Activated T-cell treated with anti-CD3 and anti-CD28 coated beads for 1 hour (primary cell): ENCODE measurements around the gene ETV6.
A peak's percentile ranks its signal among the peaks of the same experiment; 100 is the strongest.

Source experiments
- DNase-seq: peaks from one replicate; pipeline ENCODE4 v3.0.0-alpha.2; 2020; ENCODE audit warnings: low read depth

The ETV6 gene

DNA sequence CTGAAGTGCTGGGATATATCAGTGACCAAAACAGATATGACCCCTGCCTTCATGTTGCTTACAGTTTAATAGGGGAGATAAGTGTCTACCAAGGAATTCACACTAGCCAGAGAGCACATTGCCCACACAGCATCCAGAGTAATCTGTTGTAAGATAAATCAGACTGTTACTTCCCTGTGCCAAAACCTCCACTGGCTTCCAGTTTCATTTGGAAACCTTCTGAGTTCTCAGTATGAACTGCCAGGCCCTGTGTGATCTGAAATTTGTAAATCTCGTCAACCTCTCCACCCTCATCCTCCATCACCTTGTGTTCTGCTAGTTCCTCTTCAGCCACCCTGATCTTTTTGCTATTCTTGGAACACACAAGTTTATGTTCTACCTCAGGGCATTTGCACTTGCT is 154.7 kb downstream of the ETV6 start:
- DNase-seq: no peak

DNA sequence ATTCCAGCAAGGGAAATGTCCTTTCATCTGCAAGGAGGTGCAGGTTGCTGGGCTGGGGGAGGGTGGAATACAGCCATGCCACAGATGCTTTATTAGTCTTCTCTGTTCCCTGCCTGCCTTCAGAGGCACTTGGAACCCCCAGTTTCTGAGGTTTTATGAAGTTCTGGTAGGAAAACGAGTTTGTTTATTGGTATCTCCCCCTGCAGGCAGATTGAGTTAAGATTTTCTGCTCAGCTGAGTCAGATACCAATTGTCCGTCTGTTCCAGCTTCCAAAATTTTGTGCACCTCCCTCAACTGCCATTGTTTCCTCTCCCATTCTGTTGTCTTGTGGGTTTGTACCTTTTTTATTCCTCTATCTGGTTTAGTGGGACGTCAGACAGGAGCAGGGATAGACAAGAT is 155.6 kb downstream of the ETV6 start:
- DNase-seq: no peak

GRCh38 chr12:11805680-11806079 is 156.2 kb downstream of the ETV6 start:
- no peak for DNase-seq

DNA sequence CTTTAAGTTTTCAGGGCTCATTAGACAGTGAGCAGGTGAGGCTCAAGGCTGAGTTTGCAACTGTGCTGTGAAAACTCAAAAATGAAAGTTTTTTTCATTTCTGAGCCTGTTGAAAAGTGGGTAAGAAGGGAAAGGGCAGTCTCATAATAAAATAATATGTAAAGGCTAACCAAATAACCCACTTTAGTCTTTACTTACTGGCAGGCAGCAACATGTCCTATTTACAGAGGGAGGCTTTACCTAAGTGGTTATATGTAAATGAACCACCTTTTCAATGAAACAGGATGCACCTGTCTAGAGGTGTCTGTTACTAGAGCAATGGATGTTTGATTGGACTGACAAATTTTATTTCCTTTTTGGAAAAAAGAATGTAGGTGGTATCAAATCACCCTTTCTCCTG is 158.0 kb downstream of the ETV6 start:
- DNase-seq: no peak

DNA sequence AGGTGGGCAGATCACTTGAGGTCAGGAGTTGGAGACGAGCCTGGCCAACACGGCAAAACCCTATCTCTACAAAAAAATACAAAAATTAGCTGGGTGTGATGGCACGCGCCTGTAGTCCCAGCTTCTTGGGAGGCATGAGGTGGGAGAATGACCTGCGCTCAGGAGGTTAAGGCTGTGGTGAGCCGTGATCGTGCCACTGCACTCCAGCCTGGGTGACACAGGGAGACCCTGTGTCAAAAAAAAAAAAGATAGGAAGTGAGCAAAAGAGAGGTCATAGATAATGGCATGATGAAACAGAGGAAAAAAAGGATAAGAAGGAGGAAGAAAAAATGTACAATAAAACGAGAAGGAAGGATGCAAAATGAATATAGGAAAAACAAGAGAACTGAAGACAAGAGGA is 159.5 kb downstream of the ETV6 start:
- DNase-seq: no peak

DNA sequence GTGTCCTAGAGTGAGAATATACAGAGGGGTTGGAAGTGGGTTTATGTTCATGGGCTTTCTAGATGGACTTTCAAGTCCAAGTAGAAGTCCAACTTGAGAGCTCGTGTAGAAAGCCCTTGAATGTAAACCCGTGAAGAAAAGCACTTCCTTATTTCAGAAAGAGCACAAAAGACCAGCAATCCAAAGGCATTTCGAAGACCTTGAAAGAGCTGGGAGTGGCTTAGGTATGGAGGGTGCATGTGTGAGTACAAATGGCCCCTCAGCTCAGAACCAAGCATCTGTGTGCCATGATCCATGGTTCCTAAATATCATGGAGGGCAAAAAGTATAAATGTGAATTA is 160.7 kb downstream of the ETV6 start:
- no peak for DNase-seq

DNA sequence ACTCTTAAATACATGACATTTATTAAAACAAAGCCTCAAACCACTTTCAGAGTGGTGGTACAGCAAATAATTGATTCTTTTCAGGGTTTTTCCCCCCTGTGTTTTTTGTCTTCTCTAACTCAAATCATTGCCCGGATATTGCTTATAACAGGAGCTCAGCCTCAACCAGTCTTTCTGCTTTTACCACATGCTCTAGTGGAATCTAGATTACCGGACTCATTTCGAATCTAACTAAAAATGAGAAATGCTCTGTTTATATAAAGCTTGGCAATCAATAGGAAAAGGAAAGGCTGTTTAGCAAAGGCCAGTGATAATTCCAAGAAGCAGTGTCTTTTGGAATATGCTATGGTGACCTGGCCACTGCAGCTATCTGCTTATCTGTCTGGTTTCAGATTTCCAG is 161.5 kb downstream of the ETV6 start:
- DNase-seq: no peak

DNA sequence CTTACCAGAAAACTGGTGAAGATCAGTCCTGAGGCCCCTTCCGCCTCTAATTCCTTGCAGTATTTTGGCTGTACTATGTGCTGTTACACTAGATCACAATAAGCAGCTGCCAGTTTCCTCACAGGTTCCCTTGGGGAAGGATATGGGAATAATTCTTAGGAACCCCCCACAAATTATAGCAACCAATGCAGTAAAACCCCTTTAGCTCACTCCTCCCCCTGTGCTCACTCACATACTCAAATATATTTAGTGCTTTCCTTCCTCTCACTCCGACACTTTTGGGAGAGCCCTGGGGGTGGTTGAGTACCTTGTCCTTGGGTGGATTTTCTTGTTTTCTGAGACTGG is 162.7 kb downstream of the ETV6 start:
- DNase-seq: no peak

DNA sequence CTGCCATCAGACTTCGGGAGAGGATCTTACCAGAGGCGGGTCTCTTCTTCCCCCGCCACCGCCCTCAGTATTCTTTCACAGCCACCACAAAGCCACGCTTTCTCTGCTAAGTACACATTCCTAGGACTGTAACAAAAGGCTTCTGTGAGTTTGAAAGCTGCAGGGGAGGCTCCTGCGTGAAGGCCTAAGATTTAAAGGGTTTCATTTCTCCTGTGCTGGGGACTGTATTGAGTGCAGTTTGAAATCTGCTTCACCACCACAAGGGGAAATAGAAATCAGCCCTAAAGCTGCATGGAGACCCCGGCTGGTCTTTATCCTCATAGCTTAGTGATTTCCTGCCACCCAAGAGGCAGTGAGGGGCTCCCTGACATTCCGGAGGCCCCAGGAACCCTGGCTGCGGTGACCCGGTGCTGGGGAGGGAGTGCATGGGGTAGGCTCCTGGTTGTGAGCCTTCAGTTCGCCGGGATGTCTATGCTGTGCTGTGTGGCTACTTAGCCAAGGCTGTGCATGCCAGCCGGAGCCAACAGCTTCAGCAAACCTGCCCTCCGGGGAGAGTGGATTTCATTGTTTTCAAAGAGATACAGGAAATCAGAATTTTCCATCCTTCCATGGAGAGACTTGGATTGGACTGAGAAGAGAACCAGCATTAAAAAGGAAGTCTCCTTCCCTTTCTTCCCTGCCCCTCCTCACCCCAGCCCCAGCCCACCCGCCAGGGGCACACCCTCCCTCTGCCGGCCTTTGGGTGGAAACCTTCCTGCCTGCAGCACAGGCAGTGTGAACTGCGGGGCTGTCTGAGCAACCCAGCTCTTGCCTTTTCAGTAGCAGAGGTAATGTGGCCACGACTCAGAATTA is 163.3 kb downstream of the ETV6 start:
- no peak for DNase-seq

DNA sequence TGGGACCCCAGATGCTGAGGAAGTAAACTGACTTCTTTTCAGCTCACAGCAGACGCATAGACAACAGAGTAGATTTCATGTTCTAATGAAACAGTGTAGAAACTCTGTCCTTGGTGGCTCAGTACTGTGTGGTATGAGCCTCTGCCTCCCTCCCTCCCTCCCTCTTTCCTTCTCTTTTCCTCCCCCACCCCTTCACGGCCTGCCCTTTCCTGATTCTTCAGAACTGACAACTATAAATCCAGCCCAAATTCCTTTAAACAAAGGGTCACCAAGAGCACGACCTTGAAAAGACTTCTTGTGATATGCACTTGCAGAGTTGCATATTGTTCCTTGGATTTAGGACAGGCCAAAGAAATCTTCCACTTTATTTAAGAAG is 164.0 kb downstream of the ETV6 start:
- DNase-seq: no peak

GRCh38 chr12:11814374-11814773 is 164.9 kb downstream of the ETV6 start:
- no peak for DNase-seq

DNA sequence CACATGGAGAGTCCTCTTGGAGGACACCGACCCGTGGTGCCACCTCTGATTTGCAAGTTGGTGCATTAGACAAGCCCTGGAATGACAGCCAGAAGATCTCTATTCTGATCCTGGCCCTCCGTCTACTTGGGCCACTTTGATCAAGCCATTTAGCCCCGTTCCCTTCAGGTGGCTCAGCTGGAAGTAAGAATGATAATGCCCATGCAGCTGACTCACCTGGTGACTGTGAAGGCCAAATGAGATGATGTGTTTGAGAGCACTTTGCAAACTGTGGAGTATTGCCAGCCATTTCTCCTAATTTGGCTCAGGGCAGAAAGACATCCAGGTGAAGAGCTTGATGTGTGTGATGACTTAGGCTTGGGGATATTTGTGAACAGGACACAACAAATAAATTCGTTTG is 165.9 kb downstream of the ETV6 start:
- no peak for DNase-seq

GRCh38 chr12:11819643-11820042 is 170.2 kb downstream of the ETV6 start:
- no peak for DNase-seq

- DNase-seq: no peak
These were observed 171.0 kb downstream of the ETV6 start for GRCh38 chr12:11820476-11820875.

DNA sequence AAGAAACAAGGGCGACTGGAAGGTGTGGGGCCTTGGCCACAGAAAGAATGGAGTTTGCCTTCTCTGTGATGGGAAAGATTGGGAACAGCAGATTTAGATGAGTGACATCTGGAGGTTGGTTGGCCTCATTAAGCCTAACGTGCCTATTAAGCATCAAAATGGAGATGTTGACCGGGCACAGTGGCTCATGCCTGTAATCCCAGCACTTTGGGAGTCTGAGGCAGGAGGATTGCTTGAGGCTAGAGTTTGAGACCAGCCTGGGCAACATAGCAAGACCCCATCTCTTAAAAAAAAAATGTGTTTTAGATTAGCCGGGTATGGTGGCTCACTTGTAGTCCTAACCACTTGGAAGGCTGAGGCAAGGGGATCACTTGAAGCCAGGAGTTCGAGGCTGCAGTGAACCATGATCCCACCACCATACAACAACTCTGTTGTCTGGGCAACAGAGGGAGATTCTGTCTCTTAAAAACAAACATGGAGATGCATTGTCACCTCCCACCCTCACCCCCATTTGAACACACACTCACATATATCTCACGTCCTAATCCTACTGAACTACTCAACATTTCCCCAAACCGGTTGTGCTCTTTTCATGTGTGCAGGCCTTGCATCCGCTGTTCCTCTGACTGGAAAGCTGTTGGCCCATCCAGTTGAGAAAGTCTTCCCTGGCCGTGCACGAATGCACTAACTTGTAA is 172.1 kb downstream of the ETV6 start:
- DNase-seq: no peak

DNA sequence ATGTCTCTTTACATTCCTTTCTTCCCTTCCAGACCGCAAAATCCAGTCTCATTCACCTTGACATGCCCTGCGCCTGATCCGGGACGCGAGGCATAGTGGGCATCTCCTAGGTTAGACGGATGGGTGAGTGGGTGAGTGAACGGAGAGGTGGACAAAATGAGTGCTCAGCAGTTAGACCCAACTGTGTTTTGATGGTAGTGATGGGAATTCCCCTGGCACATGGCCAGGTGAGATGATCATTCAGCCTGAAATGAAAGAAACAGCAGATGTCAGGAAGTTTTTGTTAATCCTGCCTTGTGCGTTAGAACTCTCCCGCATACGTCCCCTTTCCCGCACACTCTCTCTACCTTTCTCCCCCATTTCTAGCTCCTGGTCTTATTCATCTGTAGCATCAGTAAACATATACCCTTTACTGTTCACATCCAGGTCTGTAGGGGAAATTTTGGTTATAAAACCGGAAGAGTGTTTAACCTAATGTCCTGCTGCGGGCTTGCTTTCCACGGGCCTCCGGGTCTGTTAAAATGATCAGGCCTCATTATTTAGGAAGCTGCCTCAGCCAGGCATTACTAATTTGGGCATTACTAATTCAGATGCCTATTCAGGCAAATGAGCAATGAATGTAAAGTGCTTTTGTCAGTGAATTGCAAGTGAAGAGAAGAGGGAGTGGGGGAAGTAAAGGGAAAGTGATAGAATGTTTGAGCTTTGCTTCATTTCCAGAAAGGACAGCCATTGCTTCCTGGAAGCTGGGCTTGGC is 172.8 kb downstream of the ETV6 start:
- peak; percentile 26 for DNase-seq

DNA sequence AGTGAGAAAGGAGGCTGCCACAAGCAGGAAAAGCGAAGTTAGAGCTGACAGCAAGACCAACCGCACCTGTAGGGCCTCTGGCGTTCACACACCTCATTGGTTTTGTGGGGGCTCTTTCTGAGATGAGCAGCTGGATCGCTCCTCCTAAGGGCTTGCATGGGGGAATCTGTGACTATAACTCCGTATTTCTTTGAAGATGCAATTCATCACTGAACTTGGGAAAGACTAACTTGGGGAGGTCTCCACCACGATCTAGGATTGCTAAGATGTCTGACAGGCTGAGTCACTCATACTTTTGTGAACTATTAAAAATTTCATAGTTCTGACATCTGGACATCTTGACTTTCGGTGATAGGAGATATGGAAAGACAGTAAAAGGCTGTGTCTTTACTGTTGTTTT is 173.6 kb downstream of the ETV6 start:
- DNase-seq: no peak

GRCh38 chr12:11823593-11823992 is 174.1 kb downstream of the ETV6 start:
- DNase-seq: no peak

DNA sequence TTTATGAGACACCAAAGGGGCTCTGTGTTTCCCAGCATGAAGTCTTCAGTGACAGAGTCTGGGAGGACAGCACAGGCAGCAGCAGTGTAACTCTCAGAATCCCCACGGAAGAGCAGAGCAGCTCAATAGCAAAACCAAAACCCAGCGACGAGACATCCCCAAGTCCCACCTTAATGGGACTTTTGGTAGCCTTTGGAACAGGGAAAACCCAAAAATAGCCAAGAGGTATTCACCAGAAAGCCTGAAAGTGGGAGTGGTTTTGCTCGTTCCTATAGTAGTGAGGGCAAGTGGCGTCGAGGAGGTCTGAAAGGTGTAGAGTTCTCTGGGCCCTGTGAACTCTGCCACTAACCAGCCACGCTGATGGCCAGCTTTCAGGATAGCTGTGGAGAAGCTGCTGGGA is 174.6 kb downstream of the ETV6 start:
- no peak for DNase-seq

DNA sequence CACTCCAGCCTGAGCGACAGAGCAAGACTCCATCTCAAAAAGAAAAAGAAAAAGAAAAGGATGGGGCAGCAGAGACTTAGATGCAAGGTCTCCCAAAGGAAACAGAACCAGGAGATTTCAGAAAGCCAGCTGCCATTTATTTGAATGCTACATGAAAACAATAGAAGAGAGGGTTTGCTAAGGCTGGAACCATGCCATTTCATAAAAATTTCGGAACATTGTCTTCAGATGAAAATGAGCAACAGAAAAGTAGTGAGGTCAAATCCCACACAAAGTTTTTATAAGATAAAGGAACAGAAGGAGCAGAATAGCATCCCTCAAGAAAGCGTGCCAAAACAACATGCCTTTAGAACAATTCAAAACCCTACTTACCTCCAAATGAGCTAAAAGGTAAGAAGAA is 175.3 kb downstream of the ETV6 start:
- DNase-seq: no peak

DNA sequence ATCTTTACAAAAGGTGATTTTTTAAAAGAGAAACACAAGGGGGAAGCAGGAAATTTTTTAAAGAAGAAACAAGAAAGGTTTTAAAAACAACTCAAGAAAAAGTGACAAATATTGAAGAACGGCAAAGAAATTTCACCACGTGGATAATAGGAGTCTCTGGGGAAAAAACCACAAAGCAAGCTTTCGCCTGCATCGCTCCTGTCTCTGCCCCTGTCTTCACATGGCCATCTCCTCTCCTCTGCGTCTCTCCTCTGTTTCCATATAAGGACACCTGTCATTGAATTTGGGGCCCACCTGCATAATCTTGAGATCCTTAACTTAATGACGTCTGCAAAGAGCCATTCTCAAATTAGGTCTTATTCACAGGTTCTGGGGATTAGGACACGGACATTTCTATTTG is 175.8 kb downstream of the ETV6 start:
- no peak for DNase-seq

GRCh38 chr12:11826574-11826973 is 177.1 kb downstream of the ETV6 start:
- DNase-seq: no peak
